ENCODE measurements around the gene GPA33. TPM values are rescaled to one million over a fixed set of nuclear protein-coding genes. Genes with fewer than 3 reads are reported as not detected.

GPA33 gene, protein sequence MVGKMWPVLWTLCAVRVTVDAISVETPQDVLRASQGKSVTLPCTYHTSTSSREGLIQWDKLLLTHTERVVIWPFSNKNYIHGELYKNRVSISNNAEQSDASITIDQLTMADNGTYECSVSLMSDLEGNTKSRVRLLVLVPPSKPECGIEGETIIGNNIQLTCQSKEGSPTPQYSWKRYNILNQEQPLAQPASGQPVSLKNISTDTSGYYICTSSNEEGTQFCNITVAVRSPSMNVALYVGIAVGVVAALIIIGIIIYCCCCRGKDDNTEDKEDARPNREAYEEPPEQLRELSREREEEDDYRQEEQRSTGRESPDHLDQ
- 1 to 10 TPM in 1 of 4 donors, not detected in 3; 1.7 TPM for total RNA-seq

- 73 to 82% methylated on average over 1 of the region's 1 CpG for WGBS, 2 donors (ENCODE audit: low coverage in 1 of 2)
- TF ChIP-seq, protein P1, sequence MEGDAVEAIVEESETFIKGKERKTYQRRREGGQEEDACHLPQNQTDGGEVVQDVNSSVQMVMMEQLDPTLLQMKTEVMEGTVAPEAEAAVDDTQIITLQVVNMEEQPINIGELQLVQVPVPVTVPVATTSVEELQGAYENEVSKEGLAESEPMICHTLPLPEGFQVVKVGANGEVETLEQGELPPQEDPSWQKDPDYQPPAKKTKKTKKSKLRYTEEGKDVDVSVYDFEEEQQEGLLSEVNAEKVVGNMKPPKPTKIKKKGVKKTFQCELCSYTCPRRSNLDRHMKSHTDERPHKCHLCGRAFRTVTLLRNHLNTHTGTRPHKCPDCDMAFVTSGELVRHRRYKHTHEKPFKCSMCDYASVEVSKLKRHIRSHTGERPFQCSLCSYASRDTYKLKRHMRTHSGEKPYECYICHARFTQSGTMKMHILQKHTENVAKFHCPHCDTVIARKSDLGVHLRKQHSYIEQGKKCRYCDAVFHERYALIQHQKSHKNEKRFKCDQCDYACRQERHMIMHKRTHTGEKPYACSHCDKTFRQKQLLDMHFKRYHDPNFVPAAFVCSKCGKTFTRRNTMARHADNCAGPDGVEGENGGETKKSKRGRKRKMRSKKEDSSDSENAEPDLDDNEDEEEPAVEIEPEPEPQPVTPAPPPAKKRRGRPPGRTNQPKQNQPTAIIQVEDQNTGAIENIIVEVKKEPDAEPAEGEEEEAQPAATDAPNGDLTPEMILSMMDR (IDR thresholded peaks at IDR 0.05): no peak
- TF ChIP-seq EP300 (IDR thresholded peaks at IDR 0.05) (no peak), POLR2AphosphoS5 (IDR thresholded peaks at IDR 0.05) (no peak), POLR2A (IDR thresholded peaks at IDR 0.05) (no peak)
- Histone ChIP-seq H3K4me3 (no peak within 1 kb of the TSS), H3K27ac (no peak within 1 kb of the TSS), H3K36me3 (no peaks in the 10 kb centered on the region), H3K9me3 (no peaks in the 10 kb centered on the region), H3K27me3 (no peaks in the 10 kb centered on the region), H3K4me1 (no peaks in the 10 kb centered on the region)
- ATAC-seq: peak; percentile 43
These were observed at the start of gene GPA33 for GRCh38 chr1:167090314-167090942. Gene GPA33, minus strand, starts transcription at chr1:167090377. Its CDS starts 90 bp downstream, at chr1:167090287.

DNA sequence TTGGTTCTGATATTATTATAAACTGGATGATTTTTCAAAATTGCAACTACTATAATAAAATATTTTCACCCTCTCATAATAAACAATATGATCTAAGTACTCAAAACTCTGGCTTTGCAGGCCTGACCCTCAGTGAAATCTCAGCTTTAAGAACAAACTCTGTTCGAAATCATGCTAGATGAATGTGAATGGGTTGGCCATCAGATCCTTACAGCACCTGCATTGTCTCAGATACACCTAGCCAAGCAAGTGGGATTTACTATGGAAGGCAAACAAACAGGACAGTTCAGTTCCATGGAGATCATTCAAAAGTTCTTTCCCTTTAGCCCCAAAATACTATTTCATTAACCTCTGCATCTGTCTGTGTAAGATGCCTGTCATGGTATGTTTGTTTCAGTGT lies 48.5 kb upstream of the GPA33 start:
- 77 to 83% methylated on average over 1 of the region's 1 CpG for WGBS, 2 donors (ENCODE audit: low coverage in 1 of 2)

GRCh38 chr1:167137793-167138510 lies 47.8 kb upstream of the GPA33 start:
- no peak overlapping the region for H3K4me3 ChIP-seq
- 66 to 92% methylated on average over 2 to 3 of the region's 3 CpGs for WGBS, 2 donors (ENCODE audit: low coverage in 1 of 2)
- TF ChIP-seq POLR2A (IDR thresholded peaks at IDR 0.05) (no peak), EP300 (IDR thresholded peaks at IDR 0.05) (no peak), POLR2AphosphoS5 (IDR thresholded peaks at IDR 0.05) (no peak)
- TF ChIP-seq, protein P1 (IDR thresholded peaks at IDR 0.05): no peak

More for the DNA sequence above, 48.5 kb upstream of the GPA33 start:
- no peak for ATAC-seq
- H3K27me3 ChIP-seq: no peaks in the 10 kb centered on the region
- H3K4me1 ChIP-seq: no peaks in the 10 kb centered on the region
- H3K9me3 ChIP-seq: no peaks in the 10 kb centered on the region
- H3K27ac ChIP-seq: no peak overlapping the region
- no peaks in the 10 kb centered on the region for H3K36me3 ChIP-seq
- TF ChIP-seq POLR2AphosphoS5 (IDR thresholded peaks at IDR 0.05): no peak
- TF ChIP-seq EP300 (IDR thresholded peaks at IDR 0.05): no peak
- no peak for TF ChIP-seq POLR2A (IDR thresholded peaks at IDR 0.05)
- TF ChIP-seq, protein P1 (IDR thresholded peaks at IDR 0.05): no peak
- no peak overlapping the region for H3K4me3 ChIP-seq

DNA sequence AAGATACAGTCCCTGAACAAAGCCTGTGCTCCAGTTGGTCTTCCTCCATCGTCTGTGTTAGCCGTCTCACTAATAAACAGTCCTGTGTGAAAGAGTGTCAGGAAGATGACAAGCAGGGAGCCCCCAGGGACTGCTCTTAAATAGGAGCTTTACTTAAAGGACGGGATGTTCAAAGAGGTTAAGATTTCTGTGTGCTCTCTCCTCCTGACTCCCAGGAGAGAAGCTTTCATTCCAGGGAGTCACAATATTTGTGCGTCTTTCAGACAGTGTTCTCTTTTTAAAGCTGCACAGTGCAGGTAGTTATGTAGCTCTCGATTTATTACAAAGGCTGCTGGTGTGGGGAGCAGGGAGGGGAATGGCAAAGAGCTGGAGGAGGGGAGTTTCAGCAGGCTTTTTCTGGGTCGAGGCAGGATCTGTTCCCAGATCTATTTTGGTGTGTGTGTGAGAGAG lies 47.2 kb upstream of the GPA33 start:
- Histone ChIP-seq H3K9me3 (no peaks in the 10 kb centered on the region), H3K36me3 (no peaks in the 10 kb centered on the region), H3K27me3 (no peaks in the 10 kb centered on the region), H3K4me3 (no peak overlapping the region), H3K4me1 (no peaks in the 10 kb centered on the region), H3K27ac (no peak overlapping the region)
- TF ChIP-seq POLR2AphosphoS5 (IDR thresholded peaks at IDR 0.05) (no peak), POLR2A (IDR thresholded peaks at IDR 0.05) (no peak), EP300 (IDR thresholded peaks at IDR 0.05) (no peak)
- TF ChIP-seq, protein P1 (IDR thresholded peaks at IDR 0.05): no peak
- no peak for ATAC-seq
- WGBS, 2 donors (ENCODE audit: low coverage in 1 of 2): 5 to 9% methylated on average over 6 of the region's 6 CpGs

More at GRCh38 chr1:167137793-167138510, 47.8 kb upstream of the GPA33 start:
- ATAC-seq: no peak
- Histone ChIP-seq H3K9me3 (no peaks in the 10 kb centered on the region), H3K4me1 (no peaks in the 10 kb centered on the region), H3K27me3 (no peaks in the 10 kb centered on the region), H3K36me3 (no peaks in the 10 kb centered on the region), H3K27ac (no peak overlapping the region)
